Measurements from ENCODE around the gene SYT1. TPM values are rescaled to one million over a fixed set of nuclear protein-coding genes. Genes with fewer than 3 reads are reported as not detected.

The SYT1 gene
- total and polyA plus RNA-seq, 2 of the 4 experiments (the other 2 are of a cell fraction) = 2.8 to 3.0 TPM

- Histone ChIP-seq H4K20me1 (ENCODE audit: insufficient read depth, low read length) (no peaks in the 10 kb centered on the region), H3K27me3 (ENCODE audit: control insufficient read depth, insufficient read depth, low read length) (no peaks in the 10 kb centered on the region), H2AFZ (replicated peaks; ENCODE audit: low read length, poor library complexity) (no peak overlapping the region), H3K14ac (replicated peaks; ENCODE audit: low read depth, low read length) (no peak overlapping the region), H4K8ac (ENCODE audit: low read depth in 2 of 2, low read length in 2 of 2) (no peak overlapping the region), H2BK20ac (ENCODE audit: low read depth, low read length) (no peak overlapping the region), H2AK5ac (ENCODE audit: low read depth, low read length) (no peak overlapping the region), H3K18ac (ENCODE audit: low read depth, low read length) (no peak overlapping the region), H3K23ac (ENCODE audit: low read depth, low read length) (no peak overlapping the region), H3K4me3 (ENCODE audit: insufficient read depth, low read depth, low read length) (no peak overlapping the region), H3K4ac (ENCODE audit: low read depth, low read length) (no peak overlapping the region), H4K91ac (ENCODE audit: insufficient read depth, low read depth, low read length) (no peak overlapping the region), H3K4me1 (ENCODE audit: control insufficient read depth, insufficient read depth, low read length) (no peaks in the 10 kb centered on the region), H3K27ac (ENCODE audit: insufficient read depth, low read length) (no peak overlapping the region), H3K9me3 (ENCODE audit: control insufficient read depth, insufficient read depth, low read length) (no peaks in the 10 kb centered on the region), H3K79me1 (ENCODE audit: low read depth in 1 of 2, low read length in 2 of 2) (no peaks in the 10 kb centered on the region), H2AK9ac (replicated peaks; ENCODE audit: low read depth, low read length, poor library complexity) (no peak overlapping the region), H3K36me3 (ENCODE audit: control insufficient read depth, insufficient read depth, low read length) (no peaks in the 10 kb centered on the region), H3K9ac (ENCODE audit: low read depth, low read length) (no peak overlapping the region), H4K5ac (ENCODE audit: low read depth, low read length) (no peak overlapping the region), H2BK15ac (ENCODE audit: low read depth, low read length) (no peak overlapping the region), H2BK5ac (ENCODE audit: low read depth, low read length, poor library complexity, severe bottlenecking) (no peak overlapping the region), H2BK120ac (ENCODE audit: low read depth, low read length) (no peak overlapping the region), H3K4me2 (ENCODE audit: low read depth, low read length) (no peak overlapping the region), H3K56ac (ENCODE audit: extremely low read depth, insufficient read depth, low read length) (no peak overlapping the region), H3K9me1 (ENCODE audit: insufficient read depth, low read length) (no peaks in the 10 kb centered on the region)
- DNase-seq (no peak), ATAC-seq (ENCODE audit: low read depth) (no peak)
- TF ChIP-seq RFX5 (IDR thresholded peaks at IDR 0.05; ENCODE audit: low read depth, low read length) = no peak
- no peak for TF ChIP-seq BHLHE40 (IDR thresholded peaks at IDR 0.05; ENCODE audit: low read depth, low read length)
- TF ChIP-seq USF2 (IDR thresholded peaks at IDR 0.05; ENCODE audit: low read depth, low read length) = no peak
- TF ChIP-seq RAD21 (IDR thresholded peaks at IDR 0.05; ENCODE audit: low read length) = no peak
- no peak for TF ChIP-seq RCOR1 (IDR thresholded peaks at IDR 0.05; ENCODE audit: insufficient replicate concordance, low read length)
- no peak for TF ChIP-seq CEBPB (IDR thresholded peaks at IDR 0.05; ENCODE audit: low read depth, low read length)
- no peak for TF ChIP-seq CHD1 (IDR thresholded peaks at IDR 0.05; ENCODE audit: low read depth, low read length)
- no peak for TF ChIP-seq FOS (IDR thresholded peaks at IDR 0.05; ENCODE audit: low read depth, low read length)
- TF ChIP-seq MAFK (IDR thresholded peaks at IDR 0.05; ENCODE audit: low read depth, low read length) = no peak
- no peak for TF ChIP-seq SMC3 (IDR thresholded peaks at IDR 0.05; ENCODE audit: low read depth, low read length)
- no peak for TF ChIP-seq NFE2L2 (IDR thresholded peaks at IDR 0.05; ENCODE audit: low read depth, low read length)
- TF ChIP-seq POLR2A (IDR thresholded peaks at IDR 0.05; ENCODE audit: low read depth, low read length) = no peak
- no peak for TF ChIP-seq CTCF (conservative IDR thresholded peaks at IDR 0.05; ENCODE audit: low read depth, low read length)
- intact Hi-C loops (cut with micrococcal nuclease) = loop anchor here (5.0 to 10.0 kb wide), 2 partner anchors 39 to 874 kb away; no protein-coding TSS in a partner anchor
- WGBS, 2 experiments (ENCODE audit: extremely low coverage in 2 of 2, insufficient read length in 1 of 2) = no CpG with 5 or more reads among the region's 1 CpG
- CTCF ChIA-PET = interaction anchor here (0.6 kb wide), 1 partner anchor 13 kb away, joined by 3 read pairs; no protein-coding TSS in a partner anchor
- no TSS peak for BruUV-seq (replicated peaks)
- in situ Hi-C loops (cut with MboI; ENCODE audit: low sequenced_read_pairs) = no loop called here
- POLR2A ChIA-PET (ENCODE audit: unreplicated experiment) = no interaction called here
- dilution Hi-C loops (cut with HindIII; ENCODE audit: low sequenced_read_pairs, unreplicated experiment) = no loop called here
Measured at GRCh38 chr12:78898416-78898815, 33.8 kb downstream of the SYT1 start.
